Activated CD8-positive, alpha-beta memory T cell treated with anti-CD3 and anti-CD28 coated beads for 4 hours (primary cell): Measurements from ENCODE around the gene ENSA.
"Not testable (repeated sequence)": the region's sequence is repeated elsewhere in the genome, so short reads cannot be mapped to it uniquely, and the experiment has no call there.

Experiments used
- DNase-seq, 2 donors: peaks; one replicate each; pipeline ENCODE4 v3.0.0-alpha.2; 2020; ENCODE audit warnings: low read depth in 2 of 2

The ENSA gene

GRCh38 chr1:150621497-150622302, 7.7 kb downstream of the ENSA start:
- peak; percentile 31 to 32 for DNase-seq

- DNase-seq: no peak
These were observed 8.5 kb downstream of the ENSA start for GRCh38 chr1:150620919-150621318.

DNA sequence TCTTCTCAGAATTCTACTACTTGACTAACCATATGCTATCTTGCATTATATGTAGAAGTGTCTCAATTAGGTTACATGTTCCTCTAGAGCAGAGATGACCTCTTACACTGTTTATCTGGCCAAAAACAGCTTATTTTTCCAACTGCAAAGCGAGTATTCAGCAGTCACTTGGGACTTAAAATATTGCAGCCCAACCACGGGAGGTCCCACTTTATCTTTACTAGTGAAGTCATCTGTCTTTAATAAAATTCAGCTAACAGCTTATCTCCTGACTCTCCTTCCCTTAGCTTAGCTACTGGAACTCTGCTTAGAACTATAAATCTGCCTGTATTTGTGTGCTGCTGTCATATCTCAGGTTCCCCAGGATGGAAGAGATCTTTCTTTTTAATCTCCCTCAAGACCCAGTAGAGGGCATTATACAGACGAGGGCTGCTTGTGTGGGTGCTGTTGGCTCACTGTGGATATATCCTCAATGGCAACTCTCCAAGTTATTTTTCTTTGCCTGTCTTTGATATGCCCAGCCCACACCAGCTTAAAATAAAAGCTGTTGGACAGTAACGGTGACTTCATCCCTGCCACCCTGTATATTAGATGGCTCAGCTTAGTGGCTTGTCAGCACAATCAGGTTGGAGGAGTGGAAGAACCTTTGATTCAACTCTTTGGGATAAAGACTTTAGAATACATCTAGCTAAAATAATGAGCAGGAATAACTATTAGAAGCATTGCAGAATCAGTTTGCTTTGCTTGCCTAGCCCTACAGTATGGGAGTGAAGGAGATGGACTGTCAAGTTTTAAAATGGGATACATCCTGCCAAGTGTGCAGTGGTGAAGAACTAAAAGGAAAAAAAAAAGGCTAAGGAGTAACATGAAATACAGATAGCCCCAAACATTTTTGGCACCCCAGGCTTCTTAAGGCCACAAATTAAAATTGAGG, 9.6 kb downstream of the ENSA start:
- no peak for DNase-seq

GRCh38 chr1:150615346-150616201, 13.8 kb downstream of the ENSA start:
- no peak for DNase-seq

GRCh38 chr1:150613061-150613920, 16.1 kb downstream of the ENSA start:
- DNase-seq: peak in 1 of 2 donors; percentile 33

- DNase-seq: no peak
These were observed 17.4 kb downstream of the ENSA start for GRCh38 chr1:150612014-150612345.

DNA sequence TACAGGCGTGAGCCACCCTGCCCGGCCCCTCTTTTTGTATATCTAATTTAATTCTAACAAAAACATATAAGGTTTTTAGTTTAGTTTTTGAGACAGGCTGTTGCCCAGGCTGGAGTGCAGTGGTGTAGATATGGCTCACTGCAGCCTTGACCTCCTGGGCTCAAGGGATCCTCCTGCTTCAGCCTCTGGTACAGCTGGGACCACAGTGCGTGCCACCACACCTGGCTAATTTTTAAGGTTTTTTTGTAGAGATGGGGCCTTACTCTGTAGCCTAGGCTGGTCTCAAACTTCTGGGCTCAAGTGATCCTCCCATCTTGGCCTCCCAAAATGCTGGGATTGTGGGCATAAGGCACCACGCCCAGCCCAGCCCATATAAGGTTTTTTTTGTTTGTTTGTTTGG, 18.8 kb downstream of the ENSA start:
- no peak for DNase-seq

- no peak for DNase-seq
These were observed 19.7 kb downstream of the ENSA start for GRCh38 chr1:150609732-150610131.

- no peak for DNase-seq
These were observed 22.8 kb downstream of the ENSA start for GRCh38 chr1:150606463-150607142.

DNA sequence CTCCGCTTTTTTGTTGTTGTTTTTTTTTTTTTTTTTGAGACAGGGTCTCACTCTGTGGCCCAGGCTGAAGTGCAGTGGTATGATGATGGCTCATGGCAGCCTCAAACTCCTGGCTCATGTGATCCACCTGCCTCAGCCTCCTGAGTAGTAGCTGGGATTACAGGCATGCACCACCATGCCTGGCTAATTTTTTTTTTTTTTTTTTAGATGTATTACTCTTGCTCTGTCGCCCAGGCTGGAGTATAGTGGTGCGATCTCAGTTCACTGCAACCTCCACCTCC, 24.0 kb downstream of the ENSA start:
- DNase-seq: not testable (repeated sequence)

DNA sequence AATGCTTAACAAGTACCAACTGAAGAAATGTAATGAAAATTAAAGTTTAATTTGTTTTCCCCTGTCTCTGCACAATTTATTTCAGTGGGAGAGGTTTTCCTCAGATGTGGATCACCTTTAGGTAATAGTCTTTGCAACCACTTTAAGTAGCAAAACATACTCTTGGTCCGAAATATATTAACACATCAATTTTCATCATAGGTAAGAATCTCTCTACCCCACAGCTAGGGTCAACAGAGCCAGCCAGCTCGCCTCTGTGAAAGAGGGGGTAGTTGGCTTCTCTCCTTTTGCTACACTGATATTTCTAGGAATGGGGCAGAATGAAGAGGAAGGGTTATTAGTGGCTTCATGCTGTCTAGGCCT, 25.2 kb downstream of the ENSA start:
- DNase-seq: no peak

GRCh38 chr1:150603711-150604110, 25.7 kb downstream of the ENSA start:
- DNase-seq: no peak

DNA sequence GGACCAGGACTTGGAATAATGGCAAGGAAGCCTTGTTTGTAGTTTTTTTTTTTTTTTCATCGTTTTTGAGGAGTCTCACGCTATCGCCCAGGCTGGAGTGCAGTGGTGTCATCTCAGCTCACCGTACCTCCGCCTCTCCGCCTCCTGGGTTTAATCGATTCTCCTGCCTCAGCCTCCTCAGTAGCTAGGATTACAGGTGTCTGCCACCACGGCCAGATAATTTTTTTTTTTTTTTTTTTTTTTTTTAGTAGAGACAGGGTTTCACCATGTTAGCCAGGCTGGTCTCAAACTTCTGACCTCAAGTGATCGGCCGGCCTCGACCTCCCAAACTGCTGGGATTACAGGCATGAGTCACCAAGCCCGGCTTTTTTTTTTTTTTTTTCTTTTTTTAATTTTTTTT, 27.0 kb downstream of the ENSA start:
- DNase-seq: not testable (repeated sequence)

- no peak for DNase-seq
These were observed 27.9 kb downstream of the ENSA start for GRCh38 chr1:150601540-150601939.

GRCh38 chr1:150598346-150598745, 31.1 kb downstream of the ENSA start:
- DNase-seq: not testable (repeated sequence)

DNA sequence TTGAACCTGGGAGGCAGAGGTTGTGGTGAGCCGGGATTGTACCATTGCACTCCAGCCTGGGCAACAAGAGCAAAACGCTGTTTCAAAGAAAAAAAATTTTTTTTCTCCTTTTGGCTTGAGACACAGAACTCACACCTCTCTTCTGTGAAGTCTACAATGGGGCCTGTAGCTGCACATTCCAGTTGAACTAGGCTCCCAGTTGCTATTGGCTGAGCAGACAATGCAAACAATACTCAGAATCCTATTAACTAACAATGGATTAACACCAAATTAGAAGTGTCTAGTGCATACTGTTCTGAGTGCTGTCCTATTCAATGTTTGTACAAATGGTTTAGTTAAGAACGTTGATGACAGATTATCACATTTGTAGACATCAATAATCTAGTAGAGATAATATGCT, 32.4 kb downstream of the ENSA start:
- no peak for DNase-seq

DNA sequence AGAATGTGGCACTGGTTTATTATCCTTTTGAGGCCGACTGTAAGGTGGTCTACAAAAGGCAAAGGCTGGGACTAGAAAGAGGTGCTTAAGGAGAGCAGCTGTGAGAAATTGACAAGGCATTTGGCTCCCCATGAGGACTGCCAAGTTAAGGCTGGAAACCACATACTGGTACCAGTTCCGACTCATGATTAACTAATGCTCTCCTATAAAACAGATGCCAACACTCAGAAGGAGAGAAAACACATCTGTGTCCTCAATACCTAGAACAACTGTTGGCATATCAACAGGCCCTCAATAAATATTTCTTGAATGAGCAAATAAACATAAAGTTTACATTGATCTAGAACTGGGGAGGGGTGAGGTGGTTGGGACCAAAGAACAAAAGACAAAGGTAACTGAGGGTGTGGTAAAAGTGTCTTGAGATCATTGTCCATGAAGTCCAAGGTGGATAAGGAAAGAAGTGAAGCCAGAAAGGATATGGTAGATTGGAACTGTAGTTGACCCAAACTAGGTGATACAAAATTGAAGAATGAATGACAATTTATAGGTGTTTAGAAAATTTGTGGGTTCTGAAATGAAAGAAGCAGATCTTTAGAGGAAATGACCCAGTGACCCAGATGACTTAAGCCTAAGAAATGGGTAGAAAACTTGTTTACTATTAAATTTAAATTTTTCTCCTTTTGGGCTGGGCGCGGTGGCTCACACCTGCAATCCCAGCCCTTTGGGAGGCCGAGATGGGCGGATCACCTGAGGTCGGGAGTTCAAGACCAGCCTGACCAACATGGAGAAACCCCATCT, 33.1 kb downstream of the ENSA start:
- DNase-seq: no peak

- no peak for DNase-seq
These were observed 47.0 kb downstream of the ENSA start for GRCh38 chr1:150582371-150582770.

GRCh38 chr1:150581962-150582361, 47.5 kb downstream of the ENSA start:
- DNase-seq: not testable (repeated sequence)

GRCh38 chr1:150581437-150581836, 48.0 kb downstream of the ENSA start:
- not testable (repeated sequence) for DNase-seq
